Osteoblast (primary cell): ENCODE results near the gene NACC2. TPM values are rescaled to one million over a fixed set of nuclear protein-coding genes. Genes with fewer than 3 reads are reported as not detected.

Experiments used
- DNase-seq: peaks from one replicate; pipeline ENCODE4 v3.0.0; 2011; ENCODE audit warnings: low spot score, mixed read lengths; ENCODE audit not compliant: insufficient read length; ENCODE audit errors: missing footprints
- H2AFZ ChIP-seq: 2 replicates; pipeline ENCODE4 v1.6.0; 2011; ENCODE audit warnings: mild to moderate bottlenecking, low read length
- H3K27ac ChIP-seq: 2 replicates; pipeline ENCODE4 v1.5.1; 2011; ENCODE audit warnings: mild to moderate bottlenecking, low read depth, low read length, moderate library complexity
- H3K27me3 ChIP-seq: 2 replicates; pipeline ENCODE4 v1.6.0; 2012; ENCODE audit warnings: mild to moderate bottlenecking, control low read depth, inconsistent platforms, low read length, moderate library complexity; ENCODE audit not compliant: insufficient read depth
- H3K36me3 ChIP-seq: 2 replicates; pipeline ENCODE4 v1.5.1; 2011; ENCODE audit warnings: mild to moderate bottlenecking, low read length, control low read depth, moderate library complexity; ENCODE audit not compliant: insufficient read depth
- H3K4me1 ChIP-seq: 2 replicates; pipeline ENCODE4 v1.5.1; 2011; ENCODE audit warnings: mild to moderate bottlenecking, low read length, control low read depth, moderate library complexity; ENCODE audit not compliant: insufficient read depth
- H3K4me2 ChIP-seq: 2 replicates; pipeline ENCODE4 v1.6.0; 2011; ENCODE audit warnings: mild to moderate bottlenecking, low read length; ENCODE audit not compliant: insufficient read depth
- H3K4me3 ChIP-seq: fragments of 200-600 bp; sonication (generic); 3 replicates; pipeline ENCODE4 v1.5.1; 2012; ENCODE audit warnings: mild to moderate bottlenecking, low read length, inconsistent platforms; ENCODE audit not compliant: insufficient read depth
- H3K79me2 ChIP-seq: 2 replicates; pipeline ENCODE4 v1.6.0; 2012; ENCODE audit warnings: mild to moderate bottlenecking, low read length, control low read depth, inconsistent platforms; ENCODE audit not compliant: insufficient read depth
- H3K9me3 ChIP-seq: 2 replicates; pipeline ENCODE4 v1.5.1; 2011; ENCODE audit warnings: low read depth, low read length, control low read depth
- H4K20me1 ChIP-seq: 2 replicates; pipeline ENCODE4 v1.6.0; 2012; ENCODE audit warnings: mild to moderate bottlenecking, low read length, control low read depth; ENCODE audit not compliant: insufficient read depth
- CTCF ChIP-seq: IDR thresholded peaks from 2 replicates; pipeline ENCODE4 v1.5.1; 2011; ENCODE audit warnings: mild to moderate bottlenecking, low read depth, low read length, moderate library complexity; ENCODE audit errors: extremely low read depth
- total RNA-seq: library from RNA; depleted of rRNA; stranded (reverse); fragments of >200 nt; gene quantifications from 2 replicates; pipeline ENCODE4 v1.2.3, GENCODE V29; 2012

NACC2 gene
- total RNA-seq, 1 donor, result 32.9 TPM

- H3K4me1 ChIP-seq, result peaks cover 20% of the 10 kb centered on the region
- H3K79me2 ChIP-seq, result peaks cover 70% of the 10 kb centered on the region
- no peak overlapping the region for H3K4me3 ChIP-seq
- peaks cover 58% of the 10 kb centered on the region for H4K20me1 ChIP-seq
- peaks cover 4% of the 10 kb centered on the region for H3K36me3 ChIP-seq
- DNase-seq, result peak; percentile 41
- H3K27ac ChIP-seq, result no peak overlapping the region
- H3K9me3 ChIP-seq, result no peaks in the 10 kb centered on the region
- H3K4me2 ChIP-seq, result no peak overlapping the region
- TF ChIP-seq CTCF, result no peak
- H3K27me3 ChIP-seq, result no peaks in the 10 kb centered on the region
- H2AFZ ChIP-seq, result no peak overlapping the region
Measured at GRCh38 chr9:136036050-136036449, 59.0 kb downstream of the NACC2 start.

GRCh38 chr9:136031741-136032730 lies 63.1 kb downstream of the NACC2 start:
- Histone ChIP-seq H3K79me2 (peaks cover 68% of the 10 kb centered on the region), H3K4me3 (peak overlapping the region; percentile 12), H3K27ac (peak overlapping the region; percentile 66), H2AFZ (no peak overlapping the region), H3K4me2 (peak overlapping the region; percentile 41), H4K20me1 (peaks cover 53% of the 10 kb centered on the region), H3K36me3 (peaks cover 4% of the 10 kb centered on the region), H3K4me1 (peaks cover 21% of the 10 kb centered on the region), H3K9me3 (no peaks in the 10 kb centered on the region), H3K27me3 (no peaks in the 10 kb centered on the region)
- peak; percentile 92 for DNase-seq
- TF ChIP-seq CTCF, result no peak

- no peaks in the 10 kb centered on the region for H3K9me3 ChIP-seq
- H3K36me3 ChIP-seq, result peaks cover 4% of the 10 kb centered on the region
- H4K20me1 ChIP-seq, result peaks cover 55% of the 10 kb centered on the region
- TF ChIP-seq CTCF, result no peak
- H3K27ac ChIP-seq, result peak overlapping the region; percentile 66
- H3K27me3 ChIP-seq, result no peaks in the 10 kb centered on the region
- DNase-seq, result no peak
- no peak overlapping the region for H2AFZ ChIP-seq
- peaks cover 18% of the 10 kb centered on the region for H3K4me1 ChIP-seq
- H3K79me2 ChIP-seq, result peaks cover 65% of the 10 kb centered on the region
- H3K4me2 ChIP-seq, result no peak overlapping the region
- H3K4me3 ChIP-seq, result no peak overlapping the region
Measured at GRCh38 chr9:136031094-136031493, 64.0 kb downstream of the NACC2 start.

GRCh38 chr9:136029556-136029955 lies 65.5 kb downstream of the NACC2 start:
- Histone ChIP-seq H3K36me3 (peaks cover 4% of the 10 kb centered on the region), H3K4me2 (no peak overlapping the region), H3K9me3 (no peaks in the 10 kb centered on the region), H3K4me3 (no peak overlapping the region), H3K79me2 (peaks cover 58% of the 10 kb centered on the region), H3K27me3 (no peaks in the 10 kb centered on the region), H2AFZ (no peak overlapping the region), H3K4me1 (peaks cover 17% of the 10 kb centered on the region), H3K27ac (no peak overlapping the region), H4K20me1 (peaks cover 50% of the 10 kb centered on the region)
- no peak for TF ChIP-seq CTCF
- peak; percentile 30 for DNase-seq
